ENCODE data around the gene GDAP2. TPM values are rescaled to one million over a fixed set of nuclear protein-coding genes. Genes with fewer than 3 reads are reported as not detected.

Gene GDAP2
- total RNA-seq, 2 donors from 2014 or later = 22.7 to 38.2 TPM

DNA sequence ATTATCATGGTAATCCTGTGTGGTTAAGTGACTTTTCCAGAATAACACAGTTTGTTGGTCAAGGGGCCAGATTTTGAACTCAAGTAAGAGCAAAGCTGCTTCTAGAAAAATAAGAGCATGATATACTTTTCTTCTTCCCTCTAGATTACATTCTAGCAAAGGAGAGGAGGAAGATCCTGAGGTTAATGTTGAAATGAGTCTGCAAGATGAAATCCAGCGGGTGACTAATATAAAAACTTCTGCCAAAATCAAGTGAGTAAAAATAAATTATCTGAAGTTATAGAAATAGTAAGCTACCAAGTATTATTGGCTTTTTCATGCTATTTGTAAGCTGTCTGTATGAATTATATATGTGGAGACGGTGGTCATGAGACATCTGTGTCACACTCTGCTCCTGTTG, 12.9 kb upstream of the GDAP2 start:
- H3K36me3 ChIP-seq = peaks cover 64% of the 10 kb centered on the region
- no peak overlapping the region for H3K27ac ChIP-seq
- TF ChIP-seq, protein P1, sequence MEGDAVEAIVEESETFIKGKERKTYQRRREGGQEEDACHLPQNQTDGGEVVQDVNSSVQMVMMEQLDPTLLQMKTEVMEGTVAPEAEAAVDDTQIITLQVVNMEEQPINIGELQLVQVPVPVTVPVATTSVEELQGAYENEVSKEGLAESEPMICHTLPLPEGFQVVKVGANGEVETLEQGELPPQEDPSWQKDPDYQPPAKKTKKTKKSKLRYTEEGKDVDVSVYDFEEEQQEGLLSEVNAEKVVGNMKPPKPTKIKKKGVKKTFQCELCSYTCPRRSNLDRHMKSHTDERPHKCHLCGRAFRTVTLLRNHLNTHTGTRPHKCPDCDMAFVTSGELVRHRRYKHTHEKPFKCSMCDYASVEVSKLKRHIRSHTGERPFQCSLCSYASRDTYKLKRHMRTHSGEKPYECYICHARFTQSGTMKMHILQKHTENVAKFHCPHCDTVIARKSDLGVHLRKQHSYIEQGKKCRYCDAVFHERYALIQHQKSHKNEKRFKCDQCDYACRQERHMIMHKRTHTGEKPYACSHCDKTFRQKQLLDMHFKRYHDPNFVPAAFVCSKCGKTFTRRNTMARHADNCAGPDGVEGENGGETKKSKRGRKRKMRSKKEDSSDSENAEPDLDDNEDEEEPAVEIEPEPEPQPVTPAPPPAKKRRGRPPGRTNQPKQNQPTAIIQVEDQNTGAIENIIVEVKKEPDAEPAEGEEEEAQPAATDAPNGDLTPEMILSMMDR (IDR thresholded peaks at IDR 0.05) = no peak
- H3K27me3 ChIP-seq (replicated peaks; ENCODE audit: insufficient read depth) = no peaks in the 10 kb centered on the region
- no peak for ATAC-seq (ENCODE audit: insufficient number of reproducible peaks, low FRiP score, low read depth)
- DNase-seq (ENCODE audit: low spot score) = no peak
- H3K4me3 ChIP-seq = no peak overlapping the region
- H3K9me3 ChIP-seq = no peaks in the 10 kb centered on the region
- no peaks in the 10 kb centered on the region for H3K4me1 ChIP-seq (ENCODE audit: control insufficient read depth in 1 of 2, low read depth in 2 of 2)

- ATAC-seq (ENCODE audit: insufficient number of reproducible peaks, low FRiP score, low read depth) = no peak
Measured at GRCh38 chr1:117933769-117934168, 4.3 kb upstream of the GDAP2 start.

DNA sequence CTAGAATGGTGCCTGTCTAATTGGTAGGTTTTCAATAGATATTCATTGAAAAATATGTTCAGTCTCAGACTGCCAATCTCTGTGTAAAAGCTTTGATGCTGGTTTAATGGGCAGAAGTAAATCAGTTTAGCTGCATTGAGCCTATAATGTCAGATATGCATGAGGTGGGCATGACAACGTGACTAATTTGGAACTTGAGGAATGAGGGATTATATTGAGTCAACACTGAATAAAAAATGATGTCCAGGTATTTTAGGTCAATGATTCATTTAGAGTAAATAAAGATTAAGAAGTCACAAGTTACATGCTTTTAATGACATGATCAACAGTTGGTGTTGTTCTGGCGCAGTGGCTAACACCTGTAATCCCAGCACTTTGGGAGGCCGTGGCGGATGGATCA, 3.2 kb upstream of the GDAP2 start:
- no peak overlapping the region for H3K4me3 ChIP-seq
- H3K4me1 ChIP-seq (ENCODE audit: control insufficient read depth in 1 of 2, low read depth in 2 of 2) = peaks cover 11 to 28% of the 10 kb centered on the region in 2 donors
- TF ChIP-seq, protein P1 (IDR thresholded peaks at IDR 0.05) = no peak
- peaks cover 11% of the 10 kb centered on the region for H3K36me3 ChIP-seq
- H3K27ac ChIP-seq = no peak overlapping the region
- ATAC-seq (ENCODE audit: insufficient number of reproducible peaks, low FRiP score, low read depth) = no peak
- H3K9me3 ChIP-seq = no peaks in the 10 kb centered on the region
- DNase-seq (ENCODE audit: low spot score) = no peak
- H3K27me3 ChIP-seq (replicated peaks; ENCODE audit: insufficient read depth) = no peaks in the 10 kb centered on the region

More at GRCh38 chr1:117933769-117934168, 4.3 kb upstream of the GDAP2 start:
- peaks cover 18% of the 10 kb centered on the region for H3K36me3 ChIP-seq
- no peak for DNase-seq (ENCODE audit: low spot score)
- no peaks in the 10 kb centered on the region for H3K27me3 ChIP-seq (replicated peaks; ENCODE audit: insufficient read depth)
- H3K4me1 ChIP-seq (ENCODE audit: control insufficient read depth in 1 of 2, low read depth in 2 of 2) = peaks cover 4 to 20% of the 10 kb centered on the region in 2 donors
- H3K27ac ChIP-seq = no peak overlapping the region
- TF ChIP-seq, protein P1 (IDR thresholded peaks at IDR 0.05) = no peak
- H3K9me3 ChIP-seq = no peaks in the 10 kb centered on the region
- H3K4me3 ChIP-seq = no peak overlapping the region

DNA sequence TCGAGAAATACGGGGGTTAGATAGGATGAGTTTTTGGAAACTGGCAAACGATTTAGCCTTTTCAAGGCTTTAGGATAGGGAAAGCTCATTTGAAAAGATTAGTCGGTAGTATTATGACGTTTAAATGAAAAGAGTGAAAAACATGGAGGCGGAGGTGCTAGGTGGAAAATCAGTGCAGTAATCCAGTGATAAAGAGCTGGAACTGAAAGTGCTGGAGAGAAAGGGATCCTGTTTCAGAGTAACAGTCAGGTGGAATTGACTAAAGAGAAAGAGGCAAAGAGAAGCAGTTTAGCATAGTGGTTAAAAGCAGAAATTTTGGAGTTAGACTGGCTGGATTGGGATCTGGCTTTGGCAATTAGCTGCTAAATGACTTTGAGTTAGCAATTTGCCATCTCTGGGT, 1.1 kb upstream of the GDAP2 start:
- Histone ChIP-seq H3K36me3 (no peaks in the 10 kb centered on the region), H3K4me3 (peak overlapping the region; percentile 92), H3K9me3 (no peaks in the 10 kb centered on the region), H3K27me3 (replicated peaks; ENCODE audit: insufficient read depth) (no peaks in the 10 kb centered on the region), H3K27ac (no peak overlapping the region), H3K4me1 (ENCODE audit: control insufficient read depth in 1 of 2, low read depth in 2 of 2) (peaks cover 11 to 28% of the 10 kb centered on the region in 2 donors)
- TF ChIP-seq, protein P1 (IDR thresholded peaks at IDR 0.05) = no peak
- ATAC-seq (ENCODE audit: insufficient number of reproducible peaks, low FRiP score, low read depth) (no peak), DNase-seq (ENCODE audit: low spot score) (no peak)

GRCh38 chr1:117930173-117930447, 689 bp upstream of the GDAP2 start:
- no peak for ATAC-seq (ENCODE audit: insufficient number of reproducible peaks, low FRiP score, low read depth)
- H3K27ac ChIP-seq = peak overlapping the region in 1 of 2 donors; percentile 28

More at GRCh38 chr1:117930173-117930447, 689 bp upstream of the GDAP2 start:
- no peak for DNase-seq (ENCODE audit: low spot score)
- Histone ChIP-seq H3K4me3 (peak overlapping the region; percentile 92), H3K27me3 (replicated peaks; ENCODE audit: insufficient read depth) (no peaks in the 10 kb centered on the region), H3K9me3 (no peaks in the 10 kb centered on the region), H3K4me1 (ENCODE audit: control insufficient read depth in 1 of 2, low read depth in 2 of 2) (peaks cover 11 to 28% of the 10 kb centered on the region in 2 donors), H3K36me3 (no peaks in the 10 kb centered on the region)
- TF ChIP-seq, protein P1 (IDR thresholded peaks at IDR 0.05) = no peak

All from thoracic aorta (tissue), 2 donors.